ENCODE results near the gene CTIF.

The CTIF gene

GRCh38 chr18:48530399-48531081, 8.3 kb upstream of the CTIF start:
- Histone ChIP-seq H3K4me3 (ENCODE audit: low read depth, low read length) (no peak overlapping the region), H3K9me3 (no peaks in the 10 kb centered on the region), H3K27me3 (no peaks in the 10 kb centered on the region), H3K36me3 (no peaks in the 10 kb centered on the region), H3K4me1 (no peaks in the 10 kb centered on the region)
- no peak for DNase-seq
- TF ChIP-seq, protein P1, sequence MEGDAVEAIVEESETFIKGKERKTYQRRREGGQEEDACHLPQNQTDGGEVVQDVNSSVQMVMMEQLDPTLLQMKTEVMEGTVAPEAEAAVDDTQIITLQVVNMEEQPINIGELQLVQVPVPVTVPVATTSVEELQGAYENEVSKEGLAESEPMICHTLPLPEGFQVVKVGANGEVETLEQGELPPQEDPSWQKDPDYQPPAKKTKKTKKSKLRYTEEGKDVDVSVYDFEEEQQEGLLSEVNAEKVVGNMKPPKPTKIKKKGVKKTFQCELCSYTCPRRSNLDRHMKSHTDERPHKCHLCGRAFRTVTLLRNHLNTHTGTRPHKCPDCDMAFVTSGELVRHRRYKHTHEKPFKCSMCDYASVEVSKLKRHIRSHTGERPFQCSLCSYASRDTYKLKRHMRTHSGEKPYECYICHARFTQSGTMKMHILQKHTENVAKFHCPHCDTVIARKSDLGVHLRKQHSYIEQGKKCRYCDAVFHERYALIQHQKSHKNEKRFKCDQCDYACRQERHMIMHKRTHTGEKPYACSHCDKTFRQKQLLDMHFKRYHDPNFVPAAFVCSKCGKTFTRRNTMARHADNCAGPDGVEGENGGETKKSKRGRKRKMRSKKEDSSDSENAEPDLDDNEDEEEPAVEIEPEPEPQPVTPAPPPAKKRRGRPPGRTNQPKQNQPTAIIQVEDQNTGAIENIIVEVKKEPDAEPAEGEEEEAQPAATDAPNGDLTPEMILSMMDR (IDR thresholded peaks at IDR 0.05; ENCODE audit: low read depth, low read length): no peak

DNA sequence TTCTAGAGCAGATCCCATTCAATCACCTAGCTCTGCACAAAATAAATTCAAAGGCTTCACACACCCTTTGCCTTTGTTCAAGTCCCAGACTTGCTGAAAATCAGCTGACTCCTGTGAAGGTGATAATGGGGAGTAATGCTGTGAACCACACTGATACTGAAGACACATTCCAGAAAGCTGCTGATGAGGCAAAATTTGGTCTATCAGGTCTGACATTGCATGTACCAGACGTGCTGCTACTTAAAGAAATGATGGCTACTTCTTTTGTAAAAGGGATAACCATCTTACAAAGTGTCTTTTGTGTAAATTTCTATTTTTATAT, 7.8 kb upstream of the CTIF start:
- H3K27me3 ChIP-seq: no peaks in the 10 kb centered on the region
- no peak for DNase-seq
- H3K4me1 ChIP-seq: no peaks in the 10 kb centered on the region
- H3K36me3 ChIP-seq: no peaks in the 10 kb centered on the region
- H3K4me3 ChIP-seq (ENCODE audit: low read depth, low read length): no peak overlapping the region
- no peaks in the 10 kb centered on the region for H3K9me3 ChIP-seq
- TF ChIP-seq, protein P1 (IDR thresholded peaks at IDR 0.05; ENCODE audit: low read depth, low read length): no peak

DNA sequence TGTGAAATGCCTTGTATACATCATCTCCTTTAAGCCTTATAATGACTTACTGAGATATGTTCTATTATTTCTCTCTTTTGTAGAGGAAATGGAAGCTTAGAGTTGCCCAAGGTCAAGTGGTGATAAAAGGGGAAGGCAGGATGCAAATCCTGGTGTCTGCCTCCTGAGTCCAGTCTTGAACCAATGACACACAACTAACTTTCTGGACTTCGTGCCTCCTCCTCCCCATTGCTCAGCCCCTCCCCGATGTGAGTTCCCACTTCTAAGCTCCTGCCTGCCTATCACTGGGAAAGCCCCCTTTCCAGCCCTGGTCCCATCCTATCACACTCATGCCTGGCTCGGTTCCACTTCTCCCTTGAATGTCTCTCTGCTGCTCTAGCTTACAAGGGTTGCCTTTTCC, 6.9 kb upstream of the CTIF start:
- DNase-seq: no peak
- no peaks in the 10 kb centered on the region for H3K4me1 ChIP-seq
- TF ChIP-seq, protein P1 (IDR thresholded peaks at IDR 0.05; ENCODE audit: low read depth, low read length): no peak
- H3K27me3 ChIP-seq: no peaks in the 10 kb centered on the region
- no peaks in the 10 kb centered on the region for H3K9me3 ChIP-seq
- no peaks in the 10 kb centered on the region for H3K36me3 ChIP-seq
- H3K4me3 ChIP-seq (ENCODE audit: low read depth, low read length): no peak overlapping the region

DNA sequence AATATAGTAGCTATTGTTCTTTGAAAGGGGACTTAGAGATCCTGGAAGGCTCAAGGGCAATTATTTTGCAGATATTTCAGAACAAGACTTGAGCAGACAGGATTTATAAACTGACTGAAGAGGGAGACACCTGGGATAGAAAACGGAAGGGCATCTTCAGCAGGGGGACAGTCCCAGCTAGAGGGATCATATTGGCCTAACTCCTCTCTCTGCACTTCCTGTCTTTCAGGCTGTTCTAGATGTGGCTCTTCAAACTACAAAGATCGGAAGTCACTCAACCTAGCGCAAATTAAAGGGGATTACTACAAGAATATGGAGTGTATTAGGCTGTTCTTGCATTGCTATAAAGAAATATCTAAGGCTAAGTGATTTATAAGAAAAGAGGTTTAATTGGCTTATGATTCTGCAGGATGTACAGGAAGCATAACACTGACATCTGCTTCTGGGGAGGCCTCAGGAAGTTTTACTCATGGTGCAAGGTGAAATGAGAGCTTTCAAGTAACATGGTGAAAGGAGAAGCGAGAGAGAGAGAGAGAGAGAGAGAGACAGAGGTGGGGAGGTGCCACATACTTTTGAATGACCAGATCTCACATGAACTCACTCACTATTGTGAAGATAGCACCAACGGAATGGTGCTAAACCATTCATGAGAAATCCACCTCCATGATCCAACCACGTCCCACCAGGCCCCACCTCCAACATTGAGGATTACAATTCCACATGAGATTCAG, 5.3 kb upstream of the CTIF start:
- TF ChIP-seq, protein P1 (IDR thresholded peaks at IDR 0.05; ENCODE audit: low read depth, low read length): no peak
- no peaks in the 10 kb centered on the region for H3K9me3 ChIP-seq
- H3K36me3 ChIP-seq: no peaks in the 10 kb centered on the region
- H3K4me3 ChIP-seq (ENCODE audit: low read depth, low read length): no peak overlapping the region
- H3K27me3 ChIP-seq: no peaks in the 10 kb centered on the region
- H3K4me1 ChIP-seq: no peaks in the 10 kb centered on the region
- no peak for DNase-seq

GRCh38 chr18:48534364-48534763, 4.5 kb upstream of the CTIF start:
- no peaks in the 10 kb centered on the region for H3K4me1 ChIP-seq
- no peak for DNase-seq
- H3K4me3 ChIP-seq (ENCODE audit: low read depth, low read length): no peak overlapping the region
- no peaks in the 10 kb centered on the region for H3K36me3 ChIP-seq
- no peaks in the 10 kb centered on the region for H3K9me3 ChIP-seq
- TF ChIP-seq, protein P1 (IDR thresholded peaks at IDR 0.05; ENCODE audit: low read depth, low read length): no peak
- H3K27me3 ChIP-seq: no peaks in the 10 kb centered on the region

GRCh38 chr18:48535956-48536355, 2.9 kb upstream of the CTIF start:
- no peak for DNase-seq
- no peaks in the 10 kb centered on the region for H3K4me1 ChIP-seq
- no peaks in the 10 kb centered on the region for H3K27me3 ChIP-seq
- H3K4me3 ChIP-seq (ENCODE audit: low read depth, low read length): no peak overlapping the region
- H3K9me3 ChIP-seq: no peaks in the 10 kb centered on the region
- no peaks in the 10 kb centered on the region for H3K36me3 ChIP-seq
- TF ChIP-seq, protein P1 (IDR thresholded peaks at IDR 0.05; ENCODE audit: low read depth, low read length): no peak

All from BE2C (cell line).